HCT116 (cell line): Measurements from ENCODE around the gene USP47. TPM values are rescaled to one million over a fixed set of nuclear protein-coding genes. Genes with fewer than 3 reads are reported as not detected.

ENCODE experiments used
- ATAC-seq: fragments of 200-7000 bp; cut with Tn5 transposase; 2 replicates; pipeline ENCODE4 v1.9.1; 2020; ENCODE audit warnings: mild to moderate bottlenecking, moderate library complexity
- BruUV-seq: library from RNA; stranded (reverse); fragments of 400-500 nt; replicated peaks from 2 replicates; lab custom pipeline; 2021; lab: Mats Ljungman, UMichigan
- CTCF ChIA-PET: fragments of 300-600 bp; sonication (Branson Sonifier 250); formaldehyde crosslinking; loops from one replicate; lab custom pipeline; 2021; ENCODE audit warnings: antibody characterized with exemption; lab: Charles Lee
- POLR2A ChIA-PET: fragments of 300-600, 350-600 bp; sonication (Branson Sonifier 250); formaldehyde crosslinking; loops from one replicate; lab custom pipeline; 2021; ENCODE audit warnings: antibody characterized with exemption; lab: Charles Lee
- RAD21 ChIA-PET, 2 experiments: fragments of 300-600 bp; sonication (Branson Sonifier 250); formaldehyde crosslinking; loops; one replicate each; lab custom pipeline; 2023; ENCODE audit warnings: low total read pairs in 2 of 2; ENCODE audit not compliant: uncharacterized antibody in 2 of 2, unreplicated experiment in 2 of 2, low non-redundant PET in 1 of 2; lab: Charles Lee
- DNase-seq: peaks from one replicate; pipeline ENCODE4 v3.0.0-alpha.2; 2010; ENCODE audit warnings: low read depth, low spot score
- H2AFZ ChIP-seq: fragments of 200-600 bp; shearing (Covaris generic), sonication (generic); 2 replicates; pipeline ENCODE4 v1.6.1; 2017; ENCODE audit warnings: low read depth, mixed run types, mixed read lengths, antibody characterized with exemption, low read length; ENCODE audit not compliant: poor library complexity, severe bottlenecking
- H3K27ac ChIP-seq: 2 replicates; pipeline ENCODE4 v1.5.1; 2012; ENCODE audit warnings: low read depth, low read length
- H3K27me3 ChIP-seq: fragments of 200-600 bp; sonication (generic); 2 replicates; pipeline ENCODE4 v1.6.1; 2016; ENCODE audit warnings: mixed run types, low read length, mixed read lengths; ENCODE audit not compliant: insufficient read depth
- H3K36me3 ChIP-seq, 2 experiments: fragments of 200-500 bp in 1 of 2; fragments of 200-600 bp in 1 of 2; sonication (Bioruptor generic) in 1 of 2; sonication (generic) in 1 of 2; 2 replicates each; pipeline versions ENCODE4 v1.5.1 to v1.6.1; 2014 to 2016; ENCODE audit warnings: low read length in 2 of 2, inconsistent platforms in 1 of 2, mixed read lengths in 1 of 2, mixed run types in 1 of 2; ENCODE audit not compliant: insufficient read depth in 2 of 2, control insufficient read depth in 1 of 2
- H3K4me1 ChIP-seq, 2 experiments: fragments of 200-600 bp in 1 of 2; sonication (generic) in 1 of 2; 2 replicates each; pipeline versions ENCODE4 v1.5.1 to v1.6.1; 2012 to 2017; ENCODE audit warnings: low read length in 2 of 2, inconsistent platforms in 1 of 2, mild to moderate bottlenecking in 1 of 2, mixed read lengths in 1 of 2, mixed run types in 1 of 2, moderate library complexity in 1 of 2; ENCODE audit not compliant: insufficient read depth in 2 of 2, control insufficient read depth in 1 of 2
- H3K4me2 ChIP-seq: fragments of 200-600 bp; sonication (generic); 2 replicates; pipeline ENCODE4 v1.6.1; 2017; ENCODE audit warnings: mixed run types, low read length, mixed read lengths
- H3K4me3 ChIP-seq, 2 experiments: fragments of 200-600 bp in 1 of 2; sonication (generic) in 1 of 2; replicated peaks in 1 of 2; 2 replicates each; pipeline ENCODE4 v1.5.1; 2011 to 2016; ENCODE audit warnings: low read length in 2 of 2, control low read depth in 1 of 2, low read depth in 1 of 2, mild to moderate bottlenecking in 1 of 2, mixed read lengths in 1 of 2, mixed run types in 1 of 2
- H3K79me2 ChIP-seq: fragments of 200-600 bp; sonication (generic); 2 replicates; pipeline ENCODE4 v1.6.1; 2017; ENCODE audit warnings: mild to moderate bottlenecking, mixed run types, low read length, moderate library complexity, mixed read lengths; ENCODE audit not compliant: insufficient read depth
- H3K9ac ChIP-seq: fragments of 200-600 bp; sonication (generic); 2 replicates; pipeline ENCODE4 v1.6.1; 2016; ENCODE audit warnings: low read length, mixed read lengths
- H3K9me2 ChIP-seq: fragments of 200-600 bp; sonication (generic), shearing (Covaris generic); 2 replicates; pipeline ENCODE4 v1.6.1; 2017; ENCODE audit warnings: mixed run types, mild to moderate bottlenecking, moderate library complexity; ENCODE audit not compliant: insufficient read depth
- H3K9me3 ChIP-seq, 2 experiments: fragments of 200-500 bp in 1 of 2; fragments of 200-600 bp in 1 of 2; sonication (Bioruptor generic) in 1 of 2; sonication (generic) in 1 of 2; 2 replicates each; pipeline ENCODE4 v1.6.1; 2014 to 2017; ENCODE audit warnings: low read length in 2 of 2, mixed read lengths in 2 of 2, inconsistent platforms in 1 of 2, low read depth in 1 of 2, mild to moderate bottlenecking in 1 of 2, mixed run types in 1 of 2, moderate library complexity in 1 of 2; ENCODE audit not compliant: control insufficient read depth in 1 of 2, insufficient read depth in 1 of 2
- H4K20me1 ChIP-seq: fragments of 200-600 bp; sonication (generic), shearing (Covaris generic); 2 replicates; pipeline ENCODE4 v1.6.1; 2017; ENCODE audit warnings: mixed run types, mild to moderate bottlenecking, moderate library complexity; ENCODE audit not compliant: insufficient read depth
- EGR1 ChIP-seq: IDR thresholded peaks from 2 replicates; pipeline ENCODE4 v1.6.1; 2012; ENCODE audit warnings: low read depth
- EZH2phosphoT487 ChIP-seq: fragments of 200-600 bp; IDR thresholded peaks from 2 replicates; pipeline ENCODE4 v1.6.1; 2018; ENCODE audit warnings: antibody characterized with exemption, borderline replicate concordance
- POLR2A ChIP-seq: IDR thresholded peaks from 2 replicates; pipeline ENCODE4 v1.7.0; 2011; ENCODE audit warnings: borderline replicate concordance; ENCODE audit not compliant: insufficient read depth, insufficient read length; ENCODE audit errors: extremely low read depth
- SP1 ChIP-seq: IDR thresholded peaks from 2 replicates; pipeline ENCODE4 v1.6.1; 2012; ENCODE audit warnings: low read depth
- SRF ChIP-seq: IDR thresholded peaks from 2 replicates; pipeline ENCODE4 v1.6.1; 2012; ENCODE audit warnings: low read depth
- YY1 ChIP-seq: IDR thresholded peaks from 2 replicates; pipeline ENCODE4 v1.6.1; 2011; ENCODE audit warnings: low read length, low read depth, moderate library complexity, mild to moderate bottlenecking; ENCODE audit not compliant: insufficient replicate concordance; ENCODE audit errors: extremely low read depth
- ZNF274 ChIP-seq: fragments of 200-500 bp; sonication (Bioruptor generic); IDR thresholded peaks from 2 replicates; pipeline ENCODE4 v1.6.1; 2014; ENCODE audit warnings: mild to moderate bottlenecking, low read depth, low read length, inconsistent platforms
- intact Hi-C: fragments of 100-400 bp; cut with micrococcal nuclease; formaldehyde crosslinking; loops from 2 replicates; pipeline ENCODE4 v1.10.0; 2022
- total RNA-seq: library from RNA; stranded (reverse); gene quantifications from one replicate; pipeline ENCODE4 v1.2.1, GENCODE V29; 2021; ENCODE audit not compliant: unreplicated experiment
- TF ChIP-seq, protein P1 (sequence below), 3 experiments: fragments of 200-600 bp in 1 of 3; sonication (generic) in 1 of 3; IDR thresholded peaks in 2 of 3; conservative IDR thresholded peaks in 1 of 3; 2 replicates each; pipeline ENCODE4 v1.5.1; 2012 to 2017; ENCODE audit warnings: low read depth in 2 of 3, low read length in 2 of 3, antibody characterized with exemption in 1 of 3, borderline replicate concordance in 1 of 3, control low read depth in 1 of 3, mild to moderate bottlenecking in 1 of 3, mixed read lengths in 1 of 3, mixed run types in 1 of 3, moderate library complexity in 1 of 3; ENCODE audit not compliant: insufficient read depth in 1 of 3
- TF ChIP-seq, protein P2 (sequence below): IDR thresholded peaks from 2 replicates; pipeline ENCODE4 v1.6.1; 2011; ENCODE audit warnings: mild to moderate bottlenecking, low read length, moderate library complexity; ENCODE audit not compliant: insufficient replicate concordance; ENCODE audit errors: extremely low read depth
- TF ChIP-seq, protein P3 (sequence below): IDR thresholded peaks from 2 replicates; pipeline ENCODE4 v1.6.1; 2012; ENCODE audit warnings: low read depth
- TF ChIP-seq, protein P4 (sequence below): IDR thresholded peaks from 2 replicates; pipeline ENCODE4 v1.6.1; 2012

The USP47 gene
- total RNA-seq, 1 experiment from 2014 or later, result 18.9 TPM

DNA sequence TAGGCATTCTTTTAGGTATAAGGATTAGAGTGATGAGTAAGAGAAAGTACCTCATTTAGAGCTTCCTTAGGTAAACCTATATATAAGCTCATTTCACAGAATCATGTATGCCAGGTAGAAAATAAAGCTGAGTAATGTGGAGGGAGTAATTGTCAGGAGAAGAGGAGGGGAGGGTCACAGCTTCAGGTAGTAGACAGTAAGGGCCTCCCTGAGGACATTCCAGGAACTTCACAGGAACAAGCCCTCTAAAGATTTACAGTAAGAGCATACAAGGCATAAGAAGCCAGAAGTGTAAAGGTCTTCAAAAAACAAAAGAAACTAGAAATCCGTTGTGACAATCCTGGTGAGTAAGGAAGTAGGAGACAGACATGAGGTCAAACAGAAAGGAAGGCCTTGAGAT lies 57.6 kb downstream of the USP47 start:
- intact Hi-C loops, result no loop called here
- no peaks in the 10 kb centered on the region for H3K79me2 ChIP-seq
- no peak overlapping the region for H3K4me2 ChIP-seq
- H3K36me3 ChIP-seq, result peaks cover 0 to 6% of the 10 kb centered on the region in 2 experiments; a peak in 2 of 4 replicates
- H2AFZ ChIP-seq, result no peak overlapping the region
- DNase-seq, result no peak
- TF ChIP-seq YY1, result no peak
- TF ChIP-seq SRF, result no peak
- TF ChIP-seq EZH2phosphoT487, result no peak
- TF ChIP-seq, protein P1, sequence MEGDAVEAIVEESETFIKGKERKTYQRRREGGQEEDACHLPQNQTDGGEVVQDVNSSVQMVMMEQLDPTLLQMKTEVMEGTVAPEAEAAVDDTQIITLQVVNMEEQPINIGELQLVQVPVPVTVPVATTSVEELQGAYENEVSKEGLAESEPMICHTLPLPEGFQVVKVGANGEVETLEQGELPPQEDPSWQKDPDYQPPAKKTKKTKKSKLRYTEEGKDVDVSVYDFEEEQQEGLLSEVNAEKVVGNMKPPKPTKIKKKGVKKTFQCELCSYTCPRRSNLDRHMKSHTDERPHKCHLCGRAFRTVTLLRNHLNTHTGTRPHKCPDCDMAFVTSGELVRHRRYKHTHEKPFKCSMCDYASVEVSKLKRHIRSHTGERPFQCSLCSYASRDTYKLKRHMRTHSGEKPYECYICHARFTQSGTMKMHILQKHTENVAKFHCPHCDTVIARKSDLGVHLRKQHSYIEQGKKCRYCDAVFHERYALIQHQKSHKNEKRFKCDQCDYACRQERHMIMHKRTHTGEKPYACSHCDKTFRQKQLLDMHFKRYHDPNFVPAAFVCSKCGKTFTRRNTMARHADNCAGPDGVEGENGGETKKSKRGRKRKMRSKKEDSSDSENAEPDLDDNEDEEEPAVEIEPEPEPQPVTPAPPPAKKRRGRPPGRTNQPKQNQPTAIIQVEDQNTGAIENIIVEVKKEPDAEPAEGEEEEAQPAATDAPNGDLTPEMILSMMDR (IDR thresholded peaks at IDR 0.05 in 2 of 3, conservative IDR thresholded peaks at IDR 0.05 in 1 of 3; ENCODE audit: borderline replicate concordance in 1 of 3, insufficient read depth in 1 of 3, low read depth in 2 of 3, low read length in 2 of 3), result peak in 2 of 3 experiments; percentile 19 to 35; a peak in 2 of 6 replicates
- no peak overlapping the region for H3K27ac ChIP-seq
- ChIA-PET RAD21 (no interaction called here), POLR2A (no interaction called here), CTCF (no interaction called here)
- no peaks in the 10 kb centered on the region for H3K4me1 ChIP-seq
- no peaks in the 10 kb centered on the region for H4K20me1 ChIP-seq
- H3K9ac ChIP-seq, result no peak overlapping the region
- H3K27me3 ChIP-seq, result no peaks in the 10 kb centered on the region
- no peak overlapping the region for H3K4me3 ChIP-seq
- peak; percentile 70 for ATAC-seq
- no TSS peak for BruUV-seq
- H3K9me3 ChIP-seq, result no peaks in the 10 kb centered on the region
- no peaks in the 10 kb centered on the region for H3K9me2 ChIP-seq

DNA sequence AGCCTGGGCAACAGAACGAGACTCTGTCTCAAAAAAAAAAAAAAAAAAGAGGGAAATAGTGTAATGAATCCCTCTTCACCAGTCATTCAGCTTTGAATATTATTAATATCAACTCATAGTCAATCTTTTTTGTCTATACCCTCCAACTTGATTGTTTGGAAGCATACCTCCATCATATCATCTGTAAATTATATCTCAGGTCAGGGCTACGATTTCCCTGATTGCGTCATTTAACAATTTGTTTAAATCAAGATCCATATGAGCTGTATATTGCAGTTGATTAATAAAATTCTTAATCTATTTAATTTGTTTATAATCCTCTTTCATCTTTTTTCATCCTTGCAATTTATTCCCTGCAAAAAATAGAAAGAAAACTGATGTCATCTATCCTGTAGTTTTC lies 60.2 kb downstream of the USP47 start:
- Histone ChIP-seq H3K79me2 (no peaks in the 10 kb centered on the region), H2AFZ (no peak overlapping the region), H3K4me2 (no peak overlapping the region), H3K9me2 (no peaks in the 10 kb centered on the region), H3K27ac (no peak overlapping the region), H3K4me1 (no peaks in the 10 kb centered on the region), H3K9ac (no peak overlapping the region), H3K4me3 (no peak overlapping the region), H3K27me3 (no peaks in the 10 kb centered on the region), H3K36me3 (peaks cover 3 to 13% of the 10 kb centered on the region in 2 experiments; a peak in 2 of 4 replicates), H3K9me3 (no peaks in the 10 kb centered on the region), H4K20me1 (no peaks in the 10 kb centered on the region)
- POLR2A ChIA-PET, result no interaction called here
- intact Hi-C loops, result no loop called here
- DNase-seq (no peak), ATAC-seq (no peak)
- BruUV-seq, result no TSS peak
- CTCF ChIA-PET, result no interaction called here
- RAD21 ChIA-PET, result no interaction called here
- no peak for TF ChIP-seq YY1
- TF ChIP-seq, protein P2, sequence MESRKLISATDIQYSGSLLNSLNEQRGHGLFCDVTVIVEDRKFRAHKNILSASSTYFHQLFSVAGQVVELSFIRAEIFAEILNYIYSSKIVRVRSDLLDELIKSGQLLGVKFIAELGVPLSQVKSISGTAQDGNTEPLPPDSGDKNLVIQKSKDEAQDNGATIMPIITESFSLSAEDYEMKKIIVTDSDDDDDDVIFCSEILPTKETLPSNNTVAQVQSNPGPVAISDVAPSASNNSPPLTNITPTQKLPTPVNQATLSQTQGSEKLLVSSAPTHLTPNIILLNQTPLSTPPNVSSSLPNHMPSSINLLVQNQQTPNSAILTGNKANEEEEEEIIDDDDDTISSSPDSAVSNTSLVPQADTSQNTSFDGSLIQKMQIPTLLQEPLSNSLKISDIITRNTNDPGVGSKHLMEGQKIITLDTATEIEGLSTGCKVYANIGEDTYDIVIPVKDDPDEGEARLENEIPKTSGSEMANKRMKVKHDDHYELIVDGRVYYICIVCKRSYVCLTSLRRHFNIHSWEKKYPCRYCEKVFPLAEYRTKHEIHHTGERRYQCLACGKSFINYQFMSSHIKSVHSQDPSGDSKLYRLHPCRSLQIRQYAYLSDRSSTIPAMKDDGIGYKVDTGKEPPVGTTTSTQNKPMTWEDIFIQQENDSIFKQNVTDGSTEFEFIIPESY, result no peak
- no peak for TF ChIP-seq EGR1
- no peak for TF ChIP-seq ZNF274
- TF ChIP-seq POLR2A, result no peak
- TF ChIP-seq, protein P3, sequence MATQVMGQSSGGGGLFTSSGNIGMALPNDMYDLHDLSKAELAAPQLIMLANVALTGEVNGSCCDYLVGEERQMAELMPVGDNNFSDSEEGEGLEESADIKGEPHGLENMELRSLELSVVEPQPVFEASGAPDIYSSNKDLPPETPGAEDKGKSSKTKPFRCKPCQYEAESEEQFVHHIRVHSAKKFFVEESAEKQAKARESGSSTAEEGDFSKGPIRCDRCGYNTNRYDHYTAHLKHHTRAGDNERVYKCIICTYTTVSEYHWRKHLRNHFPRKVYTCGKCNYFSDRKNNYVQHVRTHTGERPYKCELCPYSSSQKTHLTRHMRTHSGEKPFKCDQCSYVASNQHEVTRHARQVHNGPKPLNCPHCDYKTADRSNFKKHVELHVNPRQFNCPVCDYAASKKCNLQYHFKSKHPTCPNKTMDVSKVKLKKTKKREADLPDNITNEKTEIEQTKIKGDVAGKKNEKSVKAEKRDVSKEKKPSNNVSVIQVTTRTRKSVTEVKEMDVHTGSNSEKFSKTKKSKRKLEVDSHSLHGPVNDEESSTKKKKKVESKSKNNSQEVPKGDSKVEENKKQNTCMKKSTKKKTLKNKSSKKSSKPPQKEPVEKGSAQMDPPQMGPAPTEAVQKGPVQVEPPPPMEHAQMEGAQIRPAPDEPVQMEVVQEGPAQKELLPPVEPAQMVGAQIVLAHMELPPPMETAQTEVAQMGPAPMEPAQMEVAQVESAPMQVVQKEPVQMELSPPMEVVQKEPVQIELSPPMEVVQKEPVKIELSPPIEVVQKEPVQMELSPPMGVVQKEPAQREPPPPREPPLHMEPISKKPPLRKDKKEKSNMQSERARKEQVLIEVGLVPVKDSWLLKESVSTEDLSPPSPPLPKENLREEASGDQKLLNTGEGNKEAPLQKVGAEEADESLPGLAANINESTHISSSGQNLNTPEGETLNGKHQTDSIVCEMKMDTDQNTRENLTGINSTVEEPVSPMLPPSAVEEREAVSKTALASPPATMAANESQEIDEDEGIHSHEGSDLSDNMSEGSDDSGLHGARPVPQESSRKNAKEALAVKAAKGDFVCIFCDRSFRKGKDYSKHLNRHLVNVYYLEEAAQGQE, result no peak
- TF ChIP-seq, protein P4, sequence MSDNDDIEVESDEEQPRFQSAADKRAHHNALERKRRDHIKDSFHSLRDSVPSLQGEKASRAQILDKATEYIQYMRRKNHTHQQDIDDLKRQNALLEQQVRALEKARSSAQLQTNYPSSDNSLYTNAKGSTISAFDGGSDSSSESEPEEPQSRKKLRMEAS, result no peak
- no peak for TF ChIP-seq SP1
- TF ChIP-seq, all 23 proteins: peak for 0
